NT2/D1 (cell line): Measurements from ENCODE around the gene OR2F1.

ENCODE experiments used
- SUZ12 ChIP-seq: IDR thresholded peaks from 2 replicates; pipeline ENCODE4 v1.6.1; 2011; ENCODE audit not compliant: insufficient read length, insufficient read depth; ENCODE audit errors: extremely low read depth
- YY1 ChIP-seq: IDR thresholded peaks from 2 replicates; pipeline ENCODE4 v1.6.1; 2011; ENCODE audit not compliant: insufficient read length, insufficient read depth
- ZNF274 ChIP-seq: IDR thresholded peaks from 2 replicates; pipeline ENCODE4 v1.6.1; 2011; ENCODE audit warnings: mild to moderate bottlenecking, low read depth, low read length

DNA sequence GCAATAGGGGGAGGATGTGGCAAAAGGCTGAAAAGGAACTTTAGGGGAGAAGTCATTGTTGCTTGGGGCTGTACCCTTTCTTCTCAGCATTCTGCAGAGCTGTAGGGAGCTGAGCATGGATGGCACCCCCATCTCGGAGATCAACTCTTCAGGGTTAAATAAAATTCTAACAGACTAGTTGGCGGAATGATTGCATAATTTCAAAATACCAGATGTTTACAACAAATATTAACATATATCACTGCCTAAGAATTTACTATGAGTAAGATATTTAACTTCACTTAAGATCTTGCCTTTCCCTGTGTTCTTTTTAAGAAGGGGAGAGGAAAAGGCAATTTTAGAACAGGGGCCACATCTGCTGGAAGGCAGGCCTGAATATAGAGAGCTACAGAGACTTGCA is 509 bp upstream of the OR2F1 start:
- TF ChIP-seq YY1, result no peak
- TF ChIP-seq ZNF274, result no peak
- no peak for TF ChIP-seq SUZ12
